Endothelial cell of umbilical vein (primary cell): Measurements from ENCODE around the gene MYT1. TPM values are rescaled to one million over a fixed set of nuclear protein-coding genes. Genes with fewer than 3 reads are reported as not detected.

Experiments
- BruUV-seq: library from RNA; stranded (reverse); fragments of 400-500 nt; replicated peaks from 2 replicates; lab custom pipeline; 2021; lab: Mats Ljungman, UMichigan
- CTCF ChIA-PET: fragments of 300-600, 350-600 bp; sonication (Branson Sonifier 250); formaldehyde crosslinking; loops from one replicate; lab custom pipeline; 2021; ENCODE audit warnings: antibody characterized with exemption, inconsistent platforms; lab: Charles Lee
- POLR2A ChIA-PET: fragments of 300-600, 350-600 bp; sonication (Branson Sonifier 250); formaldehyde crosslinking; loops from one replicate; lab custom pipeline; 2021; ENCODE audit warnings: antibody characterized with exemption, inconsistent platforms; lab: Charles Lee
- DNase-seq: peaks from one replicate; pipeline ENCODE4 v3.0.0-alpha.2; 2011; ENCODE audit warnings: low read depth, low spot score
- FAIRE-seq: peaks from 2 replicates; lab custom pipeline; 2011; peaks lifted over from hg19 to GRCh38; lab: Jason Lieb, UNC
- H2AFZ ChIP-seq: 2 replicates; pipeline ENCODE4 v1.6.0; 2012; ENCODE audit warnings: low read depth, low read length, control low read depth, inconsistent platforms
- H3K27ac ChIP-seq: 2 replicates; pipeline ENCODE4 v1.5.1; 2011; ENCODE audit warnings: low read depth, mild to moderate bottlenecking, control low read depth, low read length, moderate library complexity; ENCODE audit not compliant: insufficient read depth
- H3K27me3 ChIP-seq, 2 experiments: 2 replicates each; pipeline versions ENCODE4 v1.6.0 to v1.6.1; 2011; ENCODE audit warnings: low read length in 2 of 2, mixed read lengths in 1 of 2; ENCODE audit not compliant: control insufficient read depth in 2 of 2, insufficient read depth in 2 of 2
- H3K36me3 ChIP-seq, 2 experiments: 2 replicates in 1 of 2; 3 replicates in 1 of 2; pipeline ENCODE4 v1.5.1; 2011; ENCODE audit warnings: low read length in 2 of 2, mild to moderate bottlenecking in 1 of 2, moderate library complexity in 1 of 2; ENCODE audit not compliant: control insufficient read depth in 2 of 2, insufficient read depth in 2 of 2; ENCODE audit errors: extremely low read depth in 1 of 2
- H3K4me1 ChIP-seq: 3 replicates; pipeline ENCODE4 v1.5.1; 2011; ENCODE audit warnings: mild to moderate bottlenecking, low read length; ENCODE audit not compliant: control insufficient read depth, insufficient read depth; ENCODE audit errors: extremely low read depth
- H3K4me2 ChIP-seq: 2 replicates; pipeline ENCODE4 v1.6.1; 2011; ENCODE audit warnings: low read length, control low read depth, mixed read lengths; ENCODE audit not compliant: insufficient read depth
- H3K4me3 ChIP-seq, 3 experiments: fragments of 200-600 bp in 1 of 3; sonication (generic), shearing (Covaris generic) in 1 of 3; replicated peaks in 1 of 3; 2 replicates each; pipeline ENCODE4 v1.5.1; 2011 to 2016; ENCODE audit warnings: control low read depth in 3 of 3, low read length in 3 of 3, mild to moderate bottlenecking in 2 of 3, inconsistent platforms in 1 of 3, low read depth in 1 of 3, moderate library complexity in 1 of 3; ENCODE audit not compliant: insufficient read depth in 1 of 3
- H3K79me2 ChIP-seq: 2 replicates; pipeline ENCODE4 v1.6.0; 2012; ENCODE audit warnings: low read length, inconsistent platforms; ENCODE audit not compliant: control insufficient read depth, insufficient read depth
- H3K9ac ChIP-seq: replicated peaks from 2 replicates; pipeline ENCODE3; 2011; ENCODE audit warnings: low read length, control low read depth; ENCODE audit not compliant: insufficient read depth; ENCODE audit errors: extremely low read depth
- H3K9me1 ChIP-seq: replicated peaks from 3 replicates; pipeline ENCODE4 v1.6.0; 2011; ENCODE audit warnings: mild to moderate bottlenecking, low read length; ENCODE audit not compliant: control insufficient read depth, insufficient read depth; ENCODE audit errors: extremely low read depth
- H3K9me3 ChIP-seq: replicated peaks from 2 replicates; pipeline ENCODE4 v1.5.1; 2012; ENCODE audit warnings: low read length, inconsistent platforms; ENCODE audit not compliant: control insufficient read depth, insufficient read depth
- H4K20me1 ChIP-seq: replicated peaks from 2 replicates; pipeline ENCODE3; 2011; ENCODE audit warnings: mild to moderate bottlenecking, low read length; ENCODE audit not compliant: control insufficient read depth, insufficient read depth; ENCODE audit errors: extremely low read depth
- EZH2 ChIP-seq: IDR thresholded peaks from 2 replicates; pipeline ENCODE4 v1.6.1; 2012; ENCODE audit warnings: borderline replicate concordance, low read depth, mild to moderate bottlenecking, moderate library complexity, low read length, inconsistent platforms; ENCODE audit not compliant: severe bottlenecking
- FOS ChIP-seq: IDR thresholded peaks from 2 replicates; pipeline ENCODE4 v1.6.1; 2011; ENCODE audit warnings: mild to moderate bottlenecking, low read length, moderate library complexity, borderline replicate concordance; ENCODE audit not compliant: insufficient read depth
- GATA2 ChIP-seq: IDR thresholded peaks from 2 replicates; pipeline ENCODE4 v1.7.0; 2011; ENCODE audit warnings: low read depth, mild to moderate bottlenecking, moderate library complexity, mixed read lengths, low read length; ENCODE audit not compliant: insufficient read length, insufficient read depth
- JUN ChIP-seq: IDR thresholded peaks from 2 replicates; pipeline ENCODE4 v1.6.1; 2011; ENCODE audit warnings: borderline replicate concordance, low read depth; ENCODE audit not compliant: insufficient read length, insufficient read depth
- MYC ChIP-seq: IDR thresholded peaks from one replicate; pipeline ENCODE4 v1.6.1; 2011; ENCODE audit warnings: mild to moderate bottlenecking, low read depth, low read length
- POLR2A ChIP-seq: IDR thresholded peaks from 2 replicates; pipeline ENCODE4 v1.6.1; 2012; ENCODE audit warnings: low read depth, mild to moderate bottlenecking, control low read depth, low read length
- dilution Hi-C: fragments of 300-500 bp; cut with MboI; formaldehyde crosslinking; loops from one replicate; pipeline ENCODE4 v1.15.0; 2019; ENCODE audit warnings: low sequenced_read_pairs; ENCODE audit not compliant: extremely low pct_ligation_motif_present
- intact Hi-C: fragments of 100-400 bp; cut with micrococcal nuclease; formaldehyde crosslinking; loops from one replicate; pipeline ENCODE4 v1.10.0; 2022
- polyA plus RNA-seq, 4 experiments: library from polyadenylated mRNA; depleted of rRNA in 3 of 4; stranded (reverse) in 3 of 4; unstranded in 1 of 4; fragments of >200 nt; gene quantifications; 2 replicates each; pipeline versions ENCODE4 v1.2.1 to v1.2.3, GENCODE V29; 2011 to 2012; ENCODE audit warnings: missing spikeins in 1 of 4
- total RNA-seq: library from RNA; stranded (reverse); gene quantifications from 2 replicates; pipeline ENCODE4 v1.2.3, GENCODE V29; 2021
- TF ChIP-seq, protein P1 (sequence below), 2 donors: IDR thresholded peaks; 1 replicate in 1 of 2; 2 replicates in 1 of 2; pipeline ENCODE4 v1.5.1; 2011; ENCODE audit warnings: low read length in 2 of 2, mild to moderate bottlenecking in 2 of 2, moderate library complexity in 2 of 2, control low read depth in 1 of 2, inconsistent platforms in 1 of 2, low read depth in 1 of 2; ENCODE audit not compliant: insufficient read depth in 1 of 2; ENCODE audit errors: extremely low read depth in 1 of 2
- TF ChIP-seq, protein P2 (sequence below): IDR thresholded peaks from 2 replicates; pipeline ENCODE4 v1.6.1; 2011; ENCODE audit not compliant: insufficient read depth, insufficient read length

Gene MYT1
- total and polyA plus RNA-seq, 2 donors (not counting 3 experiments of a cell fraction or from before 2014, with no cell fraction given), result not detected

DNA sequence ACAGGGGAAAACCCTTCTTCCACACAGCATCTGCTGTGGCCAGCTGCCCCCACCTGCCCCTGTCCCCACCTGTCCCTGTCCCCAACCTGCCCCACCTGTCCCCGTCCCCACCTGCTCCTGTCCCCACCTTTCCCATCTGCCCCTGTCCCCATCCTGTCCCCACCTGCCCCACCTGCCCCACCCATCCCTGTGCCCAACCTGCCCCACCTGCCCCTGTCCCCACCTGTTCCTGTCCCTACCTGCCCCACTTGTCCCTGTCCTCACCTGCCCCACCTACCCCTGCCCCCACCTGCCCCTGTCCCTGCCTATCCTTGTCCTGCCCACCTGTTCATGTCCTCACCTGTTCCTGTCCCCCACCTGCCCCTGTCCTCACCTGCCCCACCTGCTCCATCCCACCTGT is 6.4 kb upstream of the MYT1 start:
- DNase-seq (no peak), FAIRE-seq (no peak)
- BruUV-seq, result no TSS peak
- intact Hi-C loops (no loop called here), dilution Hi-C loops (no loop called here)
- Histone ChIP-seq H3K4me2 (no peak overlapping the region), H4K20me1 (no peaks in the 10 kb centered on the region), H3K4me3 (no peak overlapping the region), H2AFZ (no peak overlapping the region), H3K79me2 (no peaks in the 10 kb centered on the region), H3K27ac (no peak overlapping the region), H3K4me1 (no peaks in the 10 kb centered on the region), H3K9me3 (no peaks in the 10 kb centered on the region), H3K9ac (no peak overlapping the region), H3K9me1 (no peaks in the 10 kb centered on the region), H3K36me3 (no peaks in the 10 kb centered on the region), H3K27me3 (peaks cover 10 to 18% of the 10 kb centered on the region in 2 experiments)
- ChIA-PET POLR2A (no interaction called here), CTCF (no interaction called here)
- TF ChIP-seq POLR2A (no peak), FOS (no peak), GATA2 (no peak), MYC (no peak)

DNA sequence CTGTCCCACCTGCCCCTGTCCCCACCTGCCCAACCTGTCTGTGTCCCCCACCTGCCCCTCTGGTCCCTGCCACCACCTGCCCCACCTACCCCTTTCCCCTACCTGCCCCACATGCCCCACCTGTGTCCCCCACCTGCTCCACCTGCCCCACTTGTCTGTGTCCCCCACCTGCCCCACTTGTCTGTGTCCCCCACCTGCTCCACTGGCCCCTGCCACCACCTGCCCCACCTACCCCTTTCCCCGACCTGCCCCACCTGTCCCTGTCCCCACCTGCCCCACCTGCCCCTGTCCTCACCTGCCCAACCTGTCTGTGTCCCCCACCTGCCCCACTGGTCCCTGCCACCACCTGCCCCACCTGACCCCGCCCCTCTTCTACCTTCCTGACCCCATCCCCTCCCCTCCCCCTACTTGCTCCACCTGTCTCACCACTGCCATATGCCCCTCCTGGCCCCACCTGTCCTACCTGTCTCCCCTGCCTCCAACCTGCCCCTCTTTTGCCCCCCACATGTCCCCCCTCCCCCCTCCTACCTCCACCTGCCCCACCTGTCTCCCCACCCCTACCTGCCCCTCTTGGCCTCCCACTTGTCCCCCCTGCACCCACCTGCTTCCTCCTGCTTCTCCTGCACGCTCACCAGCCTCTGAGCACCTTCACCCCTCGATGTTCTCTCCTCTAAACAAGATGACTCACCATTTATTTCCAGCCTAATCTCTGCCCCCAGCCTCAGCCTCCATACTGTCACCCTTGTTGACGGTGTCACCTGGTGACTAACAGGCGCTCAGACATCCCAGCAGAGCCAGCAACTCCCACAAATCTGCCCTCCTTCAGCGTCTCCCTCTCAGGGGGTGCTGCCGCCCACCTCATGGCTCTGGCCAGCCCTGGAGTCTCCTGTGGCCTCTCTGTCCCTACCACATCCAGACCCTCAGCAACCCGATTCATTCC is 5.6 kb upstream of the MYT1 start:
- Histone ChIP-seq H3K9me1 (no peaks in the 10 kb centered on the region), H4K20me1 (no peaks in the 10 kb centered on the region), H3K27me3 (peaks cover 13 to 22% of the 10 kb centered on the region in 2 experiments), H3K27ac (no peak overlapping the region), H3K79me2 (no peaks in the 10 kb centered on the region), H3K4me2 (no peak overlapping the region), H3K4me3 (no peak overlapping the region), H2AFZ (no peak overlapping the region), H3K9ac (no peak overlapping the region), H3K9me3 (no peaks in the 10 kb centered on the region), H3K4me1 (no peaks in the 10 kb centered on the region), H3K36me3 (no peaks in the 10 kb centered on the region)
- CTCF ChIA-PET, result no interaction called here
- DNase-seq (no peak), FAIRE-seq (no peak)
- TF ChIP-seq FOS (no peak), JUN (no peak), EZH2 (no peak)
- TF ChIP-seq, protein P1, sequence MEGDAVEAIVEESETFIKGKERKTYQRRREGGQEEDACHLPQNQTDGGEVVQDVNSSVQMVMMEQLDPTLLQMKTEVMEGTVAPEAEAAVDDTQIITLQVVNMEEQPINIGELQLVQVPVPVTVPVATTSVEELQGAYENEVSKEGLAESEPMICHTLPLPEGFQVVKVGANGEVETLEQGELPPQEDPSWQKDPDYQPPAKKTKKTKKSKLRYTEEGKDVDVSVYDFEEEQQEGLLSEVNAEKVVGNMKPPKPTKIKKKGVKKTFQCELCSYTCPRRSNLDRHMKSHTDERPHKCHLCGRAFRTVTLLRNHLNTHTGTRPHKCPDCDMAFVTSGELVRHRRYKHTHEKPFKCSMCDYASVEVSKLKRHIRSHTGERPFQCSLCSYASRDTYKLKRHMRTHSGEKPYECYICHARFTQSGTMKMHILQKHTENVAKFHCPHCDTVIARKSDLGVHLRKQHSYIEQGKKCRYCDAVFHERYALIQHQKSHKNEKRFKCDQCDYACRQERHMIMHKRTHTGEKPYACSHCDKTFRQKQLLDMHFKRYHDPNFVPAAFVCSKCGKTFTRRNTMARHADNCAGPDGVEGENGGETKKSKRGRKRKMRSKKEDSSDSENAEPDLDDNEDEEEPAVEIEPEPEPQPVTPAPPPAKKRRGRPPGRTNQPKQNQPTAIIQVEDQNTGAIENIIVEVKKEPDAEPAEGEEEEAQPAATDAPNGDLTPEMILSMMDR (IDR thresholded peaks at IDR 0.05; ENCODE audit: extremely low read depth in 1 of 2, insufficient read depth in 1 of 2, low read depth in 1 of 2, low read length in 2 of 2), result no peak
- TF ChIP-seq, protein P2, sequence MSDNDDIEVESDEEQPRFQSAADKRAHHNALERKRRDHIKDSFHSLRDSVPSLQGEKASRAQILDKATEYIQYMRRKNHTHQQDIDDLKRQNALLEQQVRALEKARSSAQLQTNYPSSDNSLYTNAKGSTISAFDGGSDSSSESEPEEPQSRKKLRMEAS, result no peak
- dilution Hi-C loops (no loop called here), intact Hi-C loops (no loop called here)
- POLR2A ChIA-PET, result no interaction called here
- BruUV-seq, result no TSS peak
